Endothelial cell of umbilical vein (primary cell): ENCODE results near the gene RAB40C.

Source experiments
- CTCF ChIP-seq, 2 donors: IDR thresholded peaks; 1 replicate in 1 of 2; 2 replicates in 1 of 2; pipeline ENCODE4 v1.5.1; 2011; ENCODE audit warnings: low read length in 2 of 2, mild to moderate bottlenecking in 2 of 2, moderate library complexity in 2 of 2, control low read depth in 1 of 2, inconsistent platforms in 1 of 2, low read depth in 1 of 2; ENCODE audit not compliant: insufficient read depth in 1 of 2; ENCODE audit errors: extremely low read depth in 1 of 2
- EZH2 ChIP-seq: IDR thresholded peaks from 2 replicates; pipeline ENCODE4 v1.6.1; 2012; ENCODE audit warnings: borderline replicate concordance, low read depth, mild to moderate bottlenecking, moderate library complexity, low read length, inconsistent platforms; ENCODE audit not compliant: severe bottlenecking
- FOS ChIP-seq: IDR thresholded peaks from 2 replicates; pipeline ENCODE4 v1.6.1; 2011; ENCODE audit warnings: mild to moderate bottlenecking, low read length, moderate library complexity, borderline replicate concordance; ENCODE audit not compliant: insufficient read depth
- JUN ChIP-seq: IDR thresholded peaks from 2 replicates; pipeline ENCODE4 v1.6.1; 2011; ENCODE audit warnings: borderline replicate concordance, low read depth; ENCODE audit not compliant: insufficient read length, insufficient read depth
- MAX ChIP-seq: IDR thresholded peaks from 2 replicates; pipeline ENCODE4 v1.6.1; 2011; ENCODE audit not compliant: insufficient read depth, insufficient read length
- POLR2A ChIP-seq: IDR thresholded peaks from 2 replicates; pipeline ENCODE4 v1.6.1; 2012; ENCODE audit warnings: low read depth, mild to moderate bottlenecking, control low read depth, low read length
- POLR2AphosphoS5 ChIP-seq: IDR thresholded peaks from 2 replicates; pipeline ENCODE4 v1.6.1; 2012; ENCODE audit warnings: low read depth, mild to moderate bottlenecking, control low read depth, low read length, moderate library complexity; ENCODE audit not compliant: insufficient read depth

- TF ChIP-seq CTCF (IDR thresholded peaks at IDR 0.05; ENCODE audit: extremely low read depth in 1 of 2, insufficient read depth in 1 of 2, low read depth in 1 of 2, low read length in 2 of 2) (no peak), POLR2AphosphoS5 (no peak), POLR2A (no peak), MAX (no peak), JUN (no peak), EZH2 (no peak), FOS (no peak)
Measured at GRCh38 chr16:583470-583814, 6.4 kb upstream of the RAB40C start.
